Left ventricle myocardium superior (tissue), 1 donor: Measurements from ENCODE around the gene ITGAL. TPM values are rescaled to one million over a fixed set of nuclear protein-coding genes. Genes with fewer than 3 reads are reported as not detected.
"Not testable (repeated sequence)": the region's sequence is repeated elsewhere in the genome, so short reads cannot be mapped to it uniquely, and the experiment has no call there.

Source experiments
- ATAC-seq: fragments of 200-7000 bp; cut with Tn5 transposase; one replicate; pipeline ENCODE4 v1.9.1; 2020; ENCODE audit warnings: mild to moderate bottlenecking, moderate library complexity
- DNase-seq: peaks from one replicate; pipeline ENCODE4 v3.0.0-alpha.2; 2020
- intact Hi-C: fragments of 100-400 bp; cut with micrococcal nuclease; formaldehyde crosslinking; loops from one replicate; pipeline ENCODE4 v1.11.0; 2022
- total RNA-seq: library from RNA; stranded (reverse); fragmentation: NEBNext Ultra II Directional; extraction: Animal tissue kit (Norgen Biotek cat#: 25700); gene quantifications from one replicate; pipeline ENCODE4 v1.2.1, GENCODE V29; 2021
- donor health status: DM: no; HTN: yes; CAD: no; lungs with severe emphysema.

The ITGAL gene
- total RNA-seq, 1 donor from 2014 or later, result 3.3 TPM

DNA sequence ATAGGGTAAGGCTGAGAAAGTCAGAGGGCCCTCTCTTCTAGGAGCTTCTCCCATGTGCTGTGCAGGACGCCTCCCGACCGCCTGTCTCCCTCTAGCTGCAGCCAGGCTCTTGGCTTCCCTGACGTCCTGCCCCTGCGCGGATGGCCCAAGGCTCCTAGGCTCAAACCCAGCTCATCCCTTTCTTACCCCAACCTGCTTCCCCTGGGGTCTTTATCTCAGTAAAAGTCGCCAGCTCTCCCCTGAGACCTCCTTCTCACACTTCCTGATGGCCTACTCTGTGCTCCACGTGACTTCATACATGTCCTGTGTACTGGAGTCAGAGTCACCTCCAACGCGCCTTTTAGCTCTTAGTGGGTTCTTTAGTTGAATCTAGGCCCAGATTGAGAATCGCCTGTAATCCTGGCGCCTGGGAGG lies 63.2 kb downstream of the ITGAL start:
- intact Hi-C loops, result no loop called here
- DNase-seq (peak; percentile 77), ATAC-seq (peak; percentile 57)

- DNase-seq, ATAC-seq, intact Hi-C loops: not testable (repeated sequence)
These were observed 64.0 kb downstream of the ITGAL start for GRCh38 chr16:30536391-30537024.

DNA sequence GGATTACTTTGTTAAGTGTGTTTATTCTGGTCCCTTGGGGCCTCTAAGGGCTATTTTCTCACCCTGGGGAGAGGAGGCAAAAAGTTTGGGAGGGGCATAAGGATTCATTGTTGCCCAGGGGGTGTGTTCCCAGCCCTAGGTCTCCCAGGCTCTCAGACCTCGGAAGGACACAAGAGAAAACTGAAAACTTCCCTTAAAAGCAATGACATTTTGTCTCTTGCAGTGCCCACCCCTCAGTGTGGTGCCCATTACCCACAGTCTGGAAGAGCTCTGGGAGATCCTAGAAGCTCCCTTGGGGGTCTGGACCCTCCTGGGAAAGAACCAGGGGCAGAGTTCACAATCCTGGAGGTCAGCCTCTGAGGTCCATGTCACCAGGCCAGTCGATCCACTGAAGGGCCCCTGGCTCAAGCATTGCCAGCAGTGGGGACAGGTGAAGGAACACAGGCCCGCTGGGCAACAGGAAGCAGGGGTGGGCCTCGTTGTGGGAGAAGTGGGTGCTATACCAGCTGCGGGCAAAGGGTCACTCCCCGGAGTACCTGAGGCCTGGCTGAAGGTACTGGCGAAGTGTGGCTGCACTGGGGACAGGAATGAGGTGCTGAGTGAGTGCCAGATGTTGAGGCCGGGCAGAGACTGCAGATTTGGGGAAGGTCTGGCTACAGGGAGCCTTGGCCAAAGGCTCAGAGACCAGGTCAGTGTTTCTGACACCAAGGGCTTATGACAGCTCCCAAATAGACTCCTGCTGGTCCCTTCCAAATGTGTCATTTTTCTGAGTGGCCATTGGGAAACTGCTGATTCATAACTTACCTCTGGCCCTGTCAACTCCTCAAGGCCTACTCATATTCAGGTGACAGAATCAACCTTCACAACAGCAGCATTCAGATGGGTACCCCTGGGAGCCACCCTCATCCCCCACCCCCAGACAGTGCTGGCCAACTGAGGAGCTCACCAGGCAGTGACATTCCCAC lies 66.7 kb downstream of the ITGAL start:
- DNase-seq (peak; percentile 75), ATAC-seq (peak; percentile 78)
- intact Hi-C loops, result no loop called here

- intact Hi-C loops, DNase-seq, ATAC-seq: not testable (repeated sequence)
These were observed 67.5 kb downstream of the ITGAL start for GRCh38 chr16:30539986-30540526.

GRCh38 chr16:30540916-30541464 lies 68.4 kb downstream of the ITGAL start:
- ATAC-seq, intact Hi-C loops, DNase-seq: not testable (repeated sequence)

DNA sequence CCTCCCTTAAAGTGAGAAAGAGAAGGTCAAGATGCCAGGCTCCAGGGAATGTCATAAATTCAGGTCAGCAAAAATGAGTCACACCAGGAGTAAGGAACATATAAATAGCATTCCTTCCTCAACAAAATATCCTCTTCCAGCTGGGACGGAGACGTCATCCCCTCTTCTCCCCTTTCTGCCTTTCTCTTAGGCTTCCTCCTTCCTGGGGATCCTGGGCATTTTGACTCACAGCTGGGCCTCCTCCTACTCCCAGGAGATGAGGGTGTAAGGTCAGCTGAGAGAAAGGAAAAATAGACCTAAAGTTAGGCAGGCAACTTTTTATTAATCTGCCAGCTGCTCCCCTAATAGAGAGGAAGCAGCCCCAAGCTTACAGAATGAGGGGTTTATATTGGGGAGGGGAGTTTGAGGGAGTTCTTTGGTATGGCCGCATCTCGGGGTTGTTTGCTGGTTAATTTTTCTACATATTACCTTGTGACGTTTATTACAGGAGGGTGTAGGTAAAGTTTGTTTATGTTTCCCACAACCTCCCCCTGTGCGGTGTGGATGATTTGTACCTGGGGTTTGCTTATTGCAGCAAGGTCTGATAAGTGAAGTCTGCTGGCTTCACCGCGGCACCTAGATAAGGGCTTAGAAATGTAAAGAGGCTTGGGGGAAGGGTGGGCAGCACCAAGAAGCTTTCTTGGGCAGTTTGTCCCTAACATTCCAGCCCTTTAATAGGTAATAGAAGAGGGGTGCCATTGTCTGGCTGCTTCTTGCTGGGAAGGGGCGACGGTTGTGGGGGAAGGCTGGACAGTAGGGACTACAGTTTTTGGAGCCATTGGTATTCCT lies 69.2 kb downstream of the ITGAL start:
- intact Hi-C loops, result no loop called here
- DNase-seq, result no peak
- no peak for ATAC-seq

DNA sequence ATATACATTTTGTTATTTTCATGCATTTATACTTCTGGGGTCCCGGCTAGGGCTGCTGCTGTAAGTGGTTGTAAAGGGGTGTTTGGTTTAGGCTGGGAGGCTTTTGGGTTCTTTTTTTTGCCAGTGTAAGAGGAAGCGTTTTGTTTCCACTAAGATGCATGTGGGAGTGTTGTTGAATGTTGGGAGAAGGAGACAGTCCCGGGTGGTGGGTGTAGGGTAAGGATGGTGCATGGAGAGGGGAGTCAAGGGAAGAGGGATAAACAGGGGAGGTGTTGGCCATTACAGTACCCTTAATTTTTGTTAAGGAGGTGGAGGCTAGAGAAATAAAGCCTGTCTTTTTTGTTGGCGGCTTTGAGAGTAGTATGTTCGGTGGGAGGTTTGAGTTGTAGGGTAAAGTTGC lies 70.5 kb downstream of the ITGAL start:
- ATAC-seq (no peak), DNase-seq (no peak)
- intact Hi-C loops, result no loop called here

GRCh38 chr16:30546115-30546514 lies 73.6 kb downstream of the ITGAL start:
- DNase-seq (no peak), ATAC-seq (no peak)
- intact Hi-C loops, result no loop called here

GRCh38 chr16:30548416-30549253 lies 76.1 kb downstream of the ITGAL start:
- ATAC-seq, result no peak

DNA sequence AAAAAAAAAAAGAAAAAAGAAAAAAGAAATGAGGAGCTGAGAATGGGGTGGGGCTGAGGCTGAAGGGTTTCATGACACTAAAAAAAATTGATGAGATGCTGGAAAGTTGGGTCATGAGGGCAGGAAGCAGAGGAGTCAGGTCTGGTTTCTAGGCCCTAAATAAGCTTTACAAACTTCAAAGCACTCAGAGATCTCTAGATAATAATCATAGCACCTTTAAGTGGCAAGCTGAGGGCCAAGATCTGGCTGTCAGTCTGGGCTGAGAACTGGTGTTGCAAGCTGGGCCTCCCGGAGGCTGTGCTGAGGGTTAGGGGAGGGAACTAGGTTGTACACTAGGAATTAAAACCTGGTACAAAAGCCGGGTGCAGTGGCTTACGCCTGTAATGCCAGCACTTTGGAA lies 79.2 kb downstream of the ITGAL start:
- intact Hi-C loops, result no loop called here
- ATAC-seq, result no peak
- no peak for DNase-seq

More at GRCh38 chr16:30548416-30549253, 76.1 kb downstream of the ITGAL start:
- no peak for DNase-seq
- intact Hi-C loops, result no loop called here

GRCh38 chr16:30552956-30553355 lies 80.4 kb downstream of the ITGAL start:
- DNase-seq (no peak), ATAC-seq (no peak)
- intact Hi-C loops, result no loop called here

DNA sequence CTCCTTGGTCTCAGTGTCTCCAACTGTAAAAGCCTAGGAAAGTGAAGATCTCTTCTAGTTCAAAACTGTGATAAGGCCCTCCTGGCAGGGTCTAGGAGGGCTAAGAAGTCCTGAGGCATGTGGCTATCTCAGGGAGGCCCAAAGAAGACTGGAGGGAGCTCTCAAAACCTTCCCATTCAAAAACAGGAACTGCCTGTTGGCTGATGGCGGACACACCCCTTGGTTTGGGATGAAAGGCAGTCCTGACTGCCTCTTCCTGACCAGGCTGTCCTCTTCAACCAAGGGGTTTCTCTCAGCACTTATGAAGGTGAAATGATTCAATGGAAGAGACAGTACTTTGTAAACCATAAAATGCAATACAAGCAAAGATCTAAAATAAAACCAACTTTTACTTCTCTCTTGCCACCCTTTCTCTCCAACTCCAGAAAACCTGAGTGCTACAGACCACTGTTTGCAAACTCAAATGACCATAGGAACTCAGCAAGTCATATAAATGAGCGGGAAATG lies 80.9 kb downstream of the ITGAL start:
- intact Hi-C loops, result no loop called here
- DNase-seq (no peak), ATAC-seq (no peak)

- ATAC-seq, result no peak
- intact Hi-C loops, result no loop called here
- DNase-seq, result no peak
These were observed 82.2 kb downstream of the ITGAL start for GRCh38 chr16:30554557-30555314.

DNA sequence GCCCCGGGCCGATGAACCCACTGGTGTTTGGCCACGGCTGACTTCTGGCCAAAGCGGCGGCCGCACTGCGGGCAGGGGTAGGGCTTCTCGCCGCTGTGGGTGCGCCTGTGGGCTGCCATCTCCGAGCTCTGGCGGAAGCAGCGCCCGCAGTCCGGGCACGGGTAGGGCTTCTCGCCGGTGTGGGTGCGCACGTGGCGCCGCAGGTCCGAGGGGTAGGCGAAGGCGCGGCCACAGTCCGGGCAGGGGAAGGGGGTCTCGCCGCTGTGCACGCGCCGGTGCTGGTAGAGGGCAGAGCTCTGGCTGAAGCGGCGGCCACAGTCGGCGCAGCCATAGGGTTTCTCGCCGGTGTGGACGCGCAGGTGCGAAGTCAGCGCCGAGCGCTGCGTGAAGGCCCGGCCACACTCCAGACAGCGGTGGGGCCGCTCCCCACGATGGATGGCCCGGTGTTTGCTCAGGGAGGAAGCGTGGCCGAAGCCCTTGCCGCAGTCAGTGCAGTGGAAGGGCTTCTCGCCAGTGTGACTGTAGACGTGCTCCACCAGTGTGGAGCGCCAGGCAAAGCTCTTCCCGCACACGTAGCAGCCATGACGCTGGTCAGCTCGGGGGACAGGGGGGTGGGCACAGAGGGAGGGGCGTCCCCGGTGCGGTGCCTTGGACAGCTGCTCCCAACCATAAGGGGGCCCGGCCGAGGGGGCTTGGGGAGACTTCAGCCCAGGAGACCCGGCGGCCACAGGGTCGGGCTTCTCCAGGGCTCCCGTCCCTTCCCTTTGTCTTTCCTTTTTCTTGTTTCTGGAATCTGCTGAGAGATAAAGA lies 83.0 kb downstream of the ITGAL start:
- no peak for DNase-seq
- intact Hi-C loops, result no loop called here

GRCh38 chr16:30556125-30556473 lies 83.6 kb downstream of the ITGAL start:
- DNase-seq, result no peak
- intact Hi-C loops, result no loop called here
- no peak for ATAC-seq

More for the DNA sequence above, 83.0 kb downstream of the ITGAL start:
- no peak for ATAC-seq

- ATAC-seq, result peak; percentile 4
- intact Hi-C loops, result no loop called here
- no peak for DNase-seq
These were observed 85.1 kb downstream of the ITGAL start for GRCh38 chr16:30557707-30557956.
